HTR-8/SVneo (cell line): Measurements from ENCODE around the gene FHAD1.

Experiments used
- DNase-seq: peaks from one replicate; pipeline ENCODE4 v3.0.0; 2011; ENCODE audit warnings: low spot score, mixed read lengths; ENCODE audit not compliant: insufficient read length
- FAIRE-seq: peaks from 2 replicates; lab custom pipeline; 2011; peaks lifted over from hg19 to GRCh38; lab: Jason Lieb, UNC

Gene FHAD1

DNA sequence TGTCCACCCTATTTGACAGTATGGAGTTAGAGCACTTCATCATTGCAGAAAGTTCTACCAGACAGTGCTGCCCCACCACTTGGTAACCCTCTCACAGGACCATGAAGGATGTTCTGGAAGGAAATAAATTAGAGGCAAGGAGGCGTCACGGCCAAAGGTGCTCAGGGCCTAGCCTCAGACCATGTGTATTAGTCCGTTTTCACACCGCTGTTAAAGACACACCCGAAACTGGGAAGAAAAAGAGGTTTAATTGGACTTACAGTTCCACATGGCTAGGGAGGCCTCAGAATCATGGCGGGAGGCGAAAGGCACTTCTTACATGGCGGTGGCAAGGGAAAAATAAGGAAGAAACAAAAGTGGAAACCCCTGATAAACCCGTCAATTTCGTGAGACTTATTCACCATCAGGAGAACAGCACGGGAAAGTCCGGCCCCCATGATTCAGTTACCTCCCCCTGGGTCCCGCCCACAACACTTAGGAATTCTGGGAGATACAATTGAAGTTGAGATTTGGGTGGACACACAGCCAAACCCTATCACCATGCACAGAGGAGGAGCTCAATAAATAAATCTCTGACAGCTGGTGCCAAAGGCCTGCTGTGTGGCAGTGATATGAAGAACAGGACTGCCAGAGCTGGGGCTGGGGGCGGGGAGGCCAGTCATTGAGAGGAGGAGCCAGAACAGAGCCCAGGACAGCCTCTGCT, 75.8 kb downstream of the FHAD1 start:
- no peak for DNase-seq
- FAIRE-seq = no peak

DNA sequence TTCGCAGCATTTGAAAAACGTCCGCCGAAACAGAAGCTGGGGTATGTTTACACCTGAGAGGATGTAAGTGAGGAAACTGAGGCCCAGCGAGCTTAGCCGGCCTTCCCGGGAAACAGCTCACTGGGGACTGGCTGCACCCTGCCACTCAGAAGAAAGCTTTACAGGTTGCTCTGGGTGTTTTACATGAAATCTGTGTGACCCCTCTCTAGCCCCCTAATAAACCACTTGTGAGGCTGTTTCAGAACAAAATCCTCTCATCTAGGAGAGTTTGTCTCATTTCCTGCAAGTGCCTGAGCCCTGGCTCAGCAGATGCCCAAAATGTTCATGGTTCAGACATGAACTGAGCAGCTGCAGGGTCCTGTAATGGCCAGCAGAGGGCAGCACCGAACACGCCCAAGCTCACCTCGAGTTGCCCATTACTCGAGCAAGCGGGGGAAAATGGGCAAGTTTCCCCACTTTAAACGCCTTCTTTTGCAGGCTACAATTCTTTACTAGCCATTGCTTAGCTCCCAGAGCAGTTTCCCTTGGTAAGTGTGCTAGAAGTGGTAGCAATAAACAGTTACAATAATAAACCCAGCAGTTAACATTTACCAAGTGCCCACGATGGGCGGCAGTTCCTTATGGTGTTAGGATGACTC, 76.4 kb downstream of the FHAD1 start:
- DNase-seq (peak; percentile 72), FAIRE-seq (peak; percentile 75)

DNA sequence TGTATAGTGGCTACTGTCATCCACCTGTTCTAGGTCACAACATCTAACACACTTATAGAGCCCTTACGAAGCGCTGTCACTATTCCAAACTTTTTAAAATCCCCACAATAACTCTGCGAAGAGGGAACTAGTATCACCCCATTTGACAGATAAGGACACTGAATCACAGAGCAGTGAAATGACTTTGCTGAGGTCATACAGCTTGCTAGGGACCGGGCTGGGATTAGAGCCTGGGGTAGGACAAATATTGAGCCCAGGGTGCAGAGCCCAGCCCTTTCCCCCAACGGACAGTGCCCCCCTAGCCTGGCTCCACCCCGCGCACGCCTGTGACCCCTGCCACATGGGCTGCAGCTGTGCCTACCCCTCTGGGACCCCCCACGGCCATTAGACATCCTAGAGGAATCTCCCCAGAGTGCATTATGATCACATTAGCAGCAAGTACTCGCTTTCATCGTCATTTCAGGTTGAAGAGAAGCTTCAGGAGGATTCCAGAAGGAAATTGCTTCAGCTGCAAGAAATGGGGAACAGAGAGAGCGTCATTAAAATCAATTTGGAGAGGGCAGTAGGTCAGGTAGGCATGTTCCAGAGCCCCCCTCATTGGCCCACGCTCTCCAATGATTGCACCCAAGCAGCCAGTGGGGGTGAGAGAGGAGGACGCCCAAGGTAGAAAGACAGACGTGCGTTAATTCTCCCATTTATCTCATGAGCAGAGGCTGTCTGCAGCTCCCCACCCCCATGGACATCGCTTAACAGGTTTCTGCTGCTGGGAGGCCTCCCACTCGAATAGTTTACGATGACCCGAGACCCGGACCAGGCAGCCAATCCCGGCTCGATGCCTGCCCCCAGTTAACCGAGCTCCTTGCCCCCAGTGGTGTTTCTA, 77.2 kb downstream of the FHAD1 start:
- FAIRE-seq = no peak

DNA sequence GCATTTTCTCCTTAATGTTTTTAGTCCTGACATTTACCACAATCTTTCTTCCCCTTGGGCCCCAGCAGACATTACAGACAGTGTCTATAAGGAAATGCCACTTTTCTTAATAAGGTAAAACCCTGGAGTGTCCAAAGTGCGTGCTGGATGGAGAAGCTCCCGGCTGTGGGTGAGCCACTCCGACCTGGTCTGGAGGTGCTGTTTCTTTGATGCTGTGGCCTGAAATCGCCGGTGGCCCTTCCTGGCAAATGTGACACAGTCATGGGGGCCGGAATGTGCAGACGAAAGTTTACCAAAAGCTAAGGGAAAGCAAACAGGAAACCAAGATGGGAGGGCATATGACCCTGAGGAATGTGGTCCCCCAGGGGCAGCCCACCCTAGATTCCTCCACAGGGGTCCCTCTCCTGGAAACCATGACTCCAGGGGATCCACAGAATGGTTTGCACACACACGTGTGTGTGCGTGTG, 77.9 kb downstream of the FHAD1 start:
- FAIRE-seq (no peak), DNase-seq (no peak)

More for the DNA sequence above, 77.2 kb downstream of the FHAD1 start:
- DNase-seq = no peak

DNA sequence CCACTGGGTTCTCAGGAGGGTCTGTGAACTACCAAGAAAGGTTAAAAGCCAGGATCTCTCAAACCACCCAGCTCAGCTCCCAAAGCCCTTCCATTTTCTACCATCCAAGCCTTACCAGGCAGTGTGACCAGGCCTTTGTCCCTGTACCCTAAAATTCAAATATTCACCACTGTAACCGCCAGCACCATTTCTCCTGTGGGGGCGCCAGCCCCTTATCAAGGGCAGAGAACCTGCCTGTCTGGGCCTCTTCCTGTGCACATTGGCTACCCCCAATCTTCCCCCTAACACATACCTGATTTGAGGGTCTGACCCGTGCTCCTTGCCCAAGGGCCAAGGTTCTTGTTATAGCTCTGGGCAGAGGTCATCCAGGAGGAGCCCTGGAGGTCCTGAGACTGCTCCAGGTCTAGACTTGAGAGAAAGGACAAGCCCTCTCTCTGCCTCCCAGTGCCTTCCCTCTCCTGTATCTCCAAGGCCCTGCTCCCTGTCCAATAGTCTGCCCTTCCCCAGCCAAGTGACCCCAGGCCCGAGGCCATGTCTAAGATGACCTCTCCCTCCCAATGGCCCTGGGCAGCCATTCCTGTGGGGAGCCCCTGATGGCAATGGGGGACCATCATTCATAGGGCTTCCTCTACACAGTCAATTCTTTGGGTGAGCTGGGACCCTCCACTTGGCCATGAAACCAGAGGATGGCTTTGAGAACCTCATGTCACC, 78.5 kb downstream of the FHAD1 start:
- DNase-seq (no peak), FAIRE-seq (no peak)

DNA sequence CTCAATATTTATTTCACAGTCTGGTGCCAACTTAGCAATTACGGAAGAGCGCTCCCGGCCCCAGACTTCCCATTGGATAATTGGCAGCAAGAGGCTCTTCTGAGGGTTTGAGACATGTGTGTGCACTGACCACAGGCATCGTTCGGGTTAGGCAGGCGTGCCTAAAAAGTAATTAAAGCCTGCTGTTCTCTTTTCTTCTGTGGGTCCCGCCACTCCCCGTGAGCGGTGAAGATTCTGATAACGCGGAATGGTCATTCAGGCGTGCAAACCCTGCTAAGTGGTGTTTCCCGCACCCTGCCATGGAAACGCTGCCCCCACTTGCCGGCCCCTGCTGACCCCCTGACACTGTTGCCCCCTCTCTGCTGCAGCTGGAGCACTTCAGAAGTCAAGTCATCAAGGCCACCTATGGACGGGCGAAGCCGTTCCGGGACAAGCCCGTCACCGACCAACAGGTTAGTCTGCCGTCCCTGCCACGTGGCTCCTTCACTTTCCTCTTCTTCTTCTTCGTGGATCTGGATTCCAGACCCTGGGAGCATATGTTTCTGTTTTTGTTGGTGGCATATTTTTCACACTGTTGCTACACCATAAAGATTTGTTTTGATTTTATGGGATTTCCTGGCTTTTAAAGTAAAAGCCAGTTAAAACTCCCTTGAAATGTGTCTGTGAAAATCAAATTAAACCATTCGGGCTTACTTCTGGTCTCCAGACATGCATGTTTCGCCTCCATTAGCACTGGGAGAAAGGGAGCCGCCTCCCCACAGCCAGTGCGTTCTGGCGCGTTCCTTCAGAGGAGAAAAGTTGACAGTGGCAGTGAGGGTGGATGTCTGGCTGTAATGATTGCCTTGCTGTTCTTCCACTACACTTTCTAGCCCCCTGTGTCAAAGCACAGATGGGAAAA, 79.9 kb downstream of the FHAD1 start:
- DNase-seq = no peak
- FAIRE-seq = no peak

DNA sequence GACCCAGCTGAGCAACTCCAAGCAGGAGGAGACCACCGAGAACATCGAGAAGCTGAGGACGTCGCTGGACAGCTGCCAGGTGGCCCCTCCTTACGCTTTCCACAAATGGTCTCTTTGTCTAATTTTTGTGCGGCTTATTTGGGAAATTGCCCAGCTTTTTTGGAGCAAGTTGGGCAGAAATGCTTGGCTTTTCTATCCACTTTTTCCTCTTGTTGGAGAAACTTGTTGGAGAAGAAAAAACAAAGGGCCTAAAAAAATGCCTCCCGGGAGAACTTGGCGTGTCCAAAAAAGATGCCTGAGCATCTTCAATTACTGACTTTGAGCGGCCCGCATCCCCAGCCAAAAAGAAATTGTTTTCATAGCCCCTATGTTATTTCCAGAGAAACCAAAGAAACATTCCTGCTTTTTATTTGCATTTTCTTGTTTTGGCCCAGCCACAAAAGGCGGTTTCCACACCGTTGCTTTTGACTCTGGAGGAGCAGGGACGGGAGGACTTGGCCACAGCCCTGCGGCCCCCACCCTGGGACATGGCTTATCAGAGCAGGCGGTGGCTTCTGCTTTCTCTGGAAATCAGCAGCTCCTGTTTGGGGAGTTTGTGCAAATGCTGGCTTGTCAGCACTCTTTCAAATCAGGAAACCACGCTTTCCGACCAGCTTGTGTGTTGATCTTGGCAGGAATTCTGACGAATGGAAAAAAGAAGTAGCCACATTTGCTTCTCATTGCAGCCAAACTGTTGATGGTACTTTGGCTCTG, 81.5 kb downstream of the FHAD1 start:
- DNase-seq (no peak), FAIRE-seq (no peak)

DNA sequence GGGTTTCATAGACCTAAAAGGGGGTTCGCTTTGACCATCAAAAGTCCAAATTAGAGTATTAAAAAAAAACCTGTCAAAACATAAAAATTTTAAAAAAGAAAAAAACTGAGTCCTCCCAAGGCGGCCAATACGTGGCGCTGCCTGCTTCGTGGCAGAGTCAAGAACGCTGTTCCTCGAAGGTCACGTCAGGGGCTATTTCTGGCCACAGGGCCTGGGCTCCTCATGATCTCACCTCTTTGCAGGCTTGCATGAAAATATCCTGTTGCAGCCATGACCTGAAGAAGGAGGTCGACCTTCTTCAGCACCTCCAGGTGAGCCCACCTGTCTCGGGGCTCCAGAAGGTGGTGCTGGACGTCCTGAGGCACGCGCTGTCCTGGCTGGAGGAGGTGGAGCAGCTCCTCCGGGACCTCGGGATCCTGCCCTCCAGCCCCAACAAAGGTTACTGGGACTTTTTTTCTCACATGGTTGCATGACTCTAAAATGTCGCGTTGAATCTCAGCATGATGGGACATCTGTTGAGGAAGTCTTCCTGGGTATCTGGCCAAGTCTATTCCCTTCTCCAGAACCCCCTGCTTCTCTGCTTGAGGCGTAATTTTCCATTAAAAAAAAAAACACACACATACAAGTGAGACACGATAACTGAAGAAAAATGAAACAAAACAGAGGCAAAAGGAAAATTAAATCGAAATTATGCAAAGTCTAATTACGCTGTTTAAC, 82.2 kb downstream of the FHAD1 start:
- DNase-seq = no peak
- no peak for FAIRE-seq

DNA sequence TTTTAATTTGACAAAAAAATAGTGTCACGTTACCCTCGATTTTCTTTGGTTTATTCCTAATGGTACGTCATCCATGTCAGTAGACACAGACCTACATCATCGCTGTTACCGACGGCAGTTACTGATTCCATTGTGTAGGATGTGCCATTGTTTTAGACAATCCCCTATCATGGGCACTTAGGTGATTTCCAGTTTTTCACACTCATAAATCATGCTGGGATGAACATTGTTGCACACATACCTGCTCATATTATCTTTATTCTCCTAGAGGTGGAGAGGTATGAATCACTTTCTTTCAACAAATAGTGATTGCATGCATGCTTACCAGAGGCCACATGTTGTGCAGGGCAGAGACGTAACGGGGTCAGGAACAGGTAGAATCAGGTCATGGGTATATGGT, 83.0 kb downstream of the FHAD1 start:
- FAIRE-seq = no peak

DNA sequence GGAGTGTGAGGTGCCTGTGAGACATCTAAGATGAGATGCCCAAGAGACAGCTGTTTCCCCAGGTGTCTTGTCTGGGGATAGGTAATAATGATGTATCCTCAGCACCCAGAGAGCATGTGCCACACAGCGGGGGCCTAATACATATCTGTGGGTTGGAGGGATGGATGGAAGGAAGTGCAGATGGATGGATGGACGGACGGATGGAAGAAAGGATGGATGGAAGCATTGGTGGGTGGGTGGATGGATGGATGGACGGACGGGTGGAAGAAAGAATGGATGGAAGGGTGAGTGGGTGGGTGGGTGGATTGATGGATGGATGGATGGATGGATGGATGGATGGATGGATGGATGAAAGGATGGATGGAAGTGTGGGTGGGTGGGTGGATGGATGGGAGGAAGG, 84.2 kb downstream of the FHAD1 start:
- no peak for DNase-seq
- FAIRE-seq = peak; percentile 13

More for the DNA sequence above, 83.0 kb downstream of the FHAD1 start:
- no peak for DNase-seq

DNA sequence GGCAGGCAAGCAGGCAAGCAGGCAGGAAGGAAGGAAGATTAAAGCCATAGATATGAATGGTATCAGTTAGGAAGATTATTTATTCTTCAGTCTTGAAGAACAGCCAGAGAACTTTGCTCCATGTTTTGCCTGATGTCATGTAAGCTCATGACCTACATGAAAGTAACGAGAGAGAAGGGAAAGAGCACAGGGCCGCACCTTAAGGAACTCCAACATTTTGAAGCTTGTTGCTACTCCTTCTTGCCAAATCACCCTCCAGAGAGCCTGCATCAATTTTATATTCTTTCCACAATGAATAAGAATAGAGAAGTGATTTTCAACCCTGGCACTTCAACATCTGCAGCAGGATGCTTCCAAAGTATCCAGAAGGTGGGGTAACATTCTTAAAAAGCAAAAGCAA, 84.7 kb downstream of the FHAD1 start:
- no peak for FAIRE-seq

DNA sequence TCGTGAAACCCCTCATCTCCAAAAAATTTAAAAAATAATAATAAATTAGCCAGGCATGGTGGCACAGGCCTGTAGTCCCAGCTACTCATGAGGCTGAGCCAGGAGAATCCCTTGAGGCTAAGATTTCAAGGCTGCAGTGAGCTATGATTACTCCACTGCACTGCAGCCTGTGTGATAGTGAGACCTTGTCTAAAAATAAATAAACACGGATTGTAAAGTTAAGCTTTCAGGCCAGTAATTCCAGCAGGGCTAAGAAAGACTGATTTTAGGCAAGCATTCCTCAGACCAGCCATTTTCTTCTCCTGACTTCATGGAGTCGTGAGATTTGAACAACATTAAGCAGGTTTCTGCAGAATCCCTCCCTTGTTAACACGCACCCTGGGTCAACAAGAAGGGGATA, 85.5 kb downstream of the FHAD1 start:
- FAIRE-seq (no peak), DNase-seq (no peak)

More for the DNA sequence above, 84.7 kb downstream of the FHAD1 start:
- no peak for DNase-seq

DNA sequence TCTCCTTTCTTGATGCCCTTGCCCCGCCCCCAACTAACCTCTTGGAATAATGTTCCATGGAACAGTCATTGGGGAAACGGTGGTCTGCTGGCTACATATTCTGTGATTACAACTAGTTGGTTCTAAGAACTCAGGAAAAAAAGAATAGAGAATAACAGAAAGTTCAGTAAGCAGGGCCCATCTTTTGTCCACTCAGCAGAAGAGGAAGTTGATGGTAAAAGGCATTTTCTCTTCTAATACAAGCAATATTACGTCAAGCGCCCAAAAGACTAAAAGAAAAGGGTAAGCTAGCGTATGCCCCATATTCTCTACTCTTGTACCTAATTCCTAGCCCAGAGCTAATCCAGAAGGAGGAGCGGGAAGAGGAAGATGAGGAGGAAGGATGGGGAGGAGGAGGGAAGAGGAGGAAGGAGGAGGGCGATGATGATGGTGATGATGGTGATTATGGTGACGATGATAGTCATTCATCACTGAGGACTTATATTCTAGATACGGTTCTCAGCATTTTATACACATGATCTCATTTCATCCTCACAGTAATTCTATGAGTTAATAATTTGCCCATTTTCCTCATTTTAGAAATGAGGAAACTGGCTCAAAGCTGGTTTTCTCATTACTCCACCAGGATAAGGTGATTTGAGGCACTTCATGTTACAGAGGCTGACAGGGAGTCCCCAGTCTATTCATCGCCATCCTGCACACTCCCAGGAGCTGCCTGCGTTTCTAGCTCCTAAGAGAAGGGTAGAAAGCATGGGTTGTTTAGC, 86.1 kb downstream of the FHAD1 start:
- no peak for DNase-seq
- FAIRE-seq = no peak

DNA sequence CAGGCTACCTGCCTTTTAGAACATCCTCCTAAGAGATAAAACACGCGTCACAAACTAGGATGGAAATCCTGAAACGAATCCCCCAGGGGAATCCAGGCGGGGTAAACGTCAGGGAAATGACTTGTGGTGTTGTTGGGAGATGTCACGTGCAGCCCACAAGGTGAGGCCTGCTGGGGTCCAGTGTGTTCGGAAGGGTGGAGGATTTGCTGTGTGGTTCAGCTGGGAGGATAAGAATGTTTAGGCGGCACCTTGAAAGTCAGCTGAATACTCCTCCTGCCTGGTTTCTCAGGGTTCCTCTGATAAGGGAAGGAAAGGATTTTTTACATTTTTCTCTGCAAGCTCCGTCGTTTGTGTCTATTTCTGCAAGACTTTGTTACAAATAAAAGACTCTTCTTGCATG, 88.0 kb downstream of the FHAD1 start:
- DNase-seq (no peak), FAIRE-seq (no peak)

DNA sequence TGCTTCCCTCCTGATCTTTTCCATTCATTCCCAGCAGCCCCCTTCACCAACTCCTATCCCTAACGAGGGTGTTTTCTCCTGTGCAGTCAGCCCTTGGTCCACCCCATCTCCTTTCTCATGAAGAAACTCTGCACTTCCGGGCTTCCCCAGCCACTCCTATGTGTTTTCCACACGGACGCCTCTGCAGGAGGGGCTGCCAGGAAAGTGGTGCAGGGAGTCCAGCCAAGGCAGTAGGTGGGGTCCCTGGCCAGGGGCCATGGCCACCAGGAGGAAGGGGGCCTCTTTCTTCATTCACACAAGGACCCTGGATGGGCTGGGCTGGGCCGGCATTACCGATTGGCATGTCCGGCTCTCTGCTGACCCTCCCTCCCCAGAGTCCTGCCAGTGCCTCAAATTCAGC, 89.8 kb downstream of the FHAD1 start:
- no peak for FAIRE-seq
- DNase-seq = no peak

DNA sequence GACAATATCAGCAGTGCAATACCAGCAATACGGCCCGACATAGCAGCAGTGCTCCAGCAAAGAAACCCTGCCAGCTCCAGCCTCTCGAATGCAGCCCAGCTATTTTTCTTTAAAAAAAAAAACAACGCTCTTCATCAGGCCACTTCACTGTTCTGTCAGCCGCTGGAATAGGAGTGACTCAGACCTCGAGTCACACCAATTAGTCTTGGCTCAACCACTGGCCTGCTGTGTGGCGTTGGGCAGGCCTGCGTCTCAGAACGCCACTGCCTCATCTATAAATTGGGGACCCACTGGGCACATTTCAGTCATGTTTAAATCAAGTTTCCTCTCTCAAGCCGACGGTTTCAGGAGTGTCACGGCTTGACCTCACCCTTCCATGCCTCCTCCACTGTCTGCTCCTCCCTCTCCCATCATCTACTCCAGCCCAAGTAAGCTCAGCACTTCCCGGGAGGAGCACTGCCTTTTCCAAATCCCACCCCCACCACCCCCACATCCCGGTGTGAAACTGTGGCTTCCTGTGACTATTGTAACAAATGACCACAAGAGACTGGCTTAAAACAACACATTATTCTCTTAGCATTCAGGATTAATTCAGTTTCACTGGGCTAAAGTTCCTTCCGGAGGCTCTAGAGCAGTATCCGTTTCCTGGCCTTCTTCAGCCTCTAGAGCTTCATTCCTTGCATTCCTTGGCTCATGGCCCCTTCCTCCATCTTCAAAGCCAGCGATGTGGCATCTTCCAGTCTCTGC, 90.8 kb downstream of the FHAD1 start:
- FAIRE-seq (peak; percentile 69), DNase-seq (peak; percentile 53)

DNA sequence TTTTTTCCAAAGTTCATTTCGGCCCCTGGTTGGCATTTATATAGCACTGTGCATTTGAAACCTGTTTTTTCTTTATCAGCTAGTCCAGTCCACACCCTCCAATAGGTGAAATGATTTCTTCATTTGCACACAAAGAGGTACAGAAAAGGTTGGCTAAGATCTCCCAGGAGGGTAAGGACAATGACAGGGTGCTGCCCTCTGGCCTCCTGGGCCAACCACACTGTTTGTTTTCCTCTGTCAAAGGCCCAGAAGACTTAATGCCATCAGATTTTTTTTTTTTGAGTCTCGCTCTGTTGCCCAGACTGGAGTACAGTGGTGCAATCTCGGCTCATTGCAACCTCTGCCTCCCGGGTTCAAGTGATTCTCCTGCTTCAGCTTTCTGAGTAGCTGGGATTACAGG, 92.5 kb downstream of the FHAD1 start:
- FAIRE-seq = no peak

More for the DNA sequence above, 92.5 kb downstream of the FHAD1 start:
- no peak for DNase-seq
